ENCODE results near the gene NR2C1. TPM values are rescaled to one million over a fixed set of nuclear protein-coding genes. Genes with fewer than 3 reads are reported as not detected.
"Not testable (repeated sequence)": the region's sequence is repeated elsewhere in the genome, so short reads cannot be mapped to it uniquely, and the experiment has no call there.

The NR2C1 gene
- total RNA-seq, 4 donors from 2014 or later: 11.3 to 61.9 (median 25.7) TPM

GRCh38 chr12:94988471-94988870 is 84.9 kb downstream of the NR2C1 start:
- no peak for DNase-seq (ENCODE audit: low spot score in 2 of 2)
- no peak for TF ChIP-seq CTCF (IDR thresholded peaks at IDR 0.05)
- TF ChIP-seq POLR2A (IDR thresholded peaks at IDR 0.05): no peak
- WGBS, 2 donors: 69 to 79% methylated on average over 6 of the region's 6 CpGs
- no peak overlapping the region for H3K4me3 ChIP-seq (ENCODE audit: low read depth, poor library complexity, severe bottlenecking)
- intact Hi-C loops (cut with DNase I; ENCODE audit: low total_unique reads): no loop called here

- no peak overlapping the region for H3K4me3 ChIP-seq (ENCODE audit: low read depth, poor library complexity, severe bottlenecking)
- DNase-seq (ENCODE audit: low spot score in 2 of 2): no peak
- intact Hi-C loops (cut with DNase I; ENCODE audit: low total_unique reads): no loop called here
- TF ChIP-seq POLR2A (IDR thresholded peaks at IDR 0.05) (no peak), CTCF (IDR thresholded peaks at IDR 0.05) (no peak)
- WGBS, 2 donors: 60 to 61% methylated on average over 2 of the region's 2 CpGs
These were observed 85.6 kb downstream of the NR2C1 start for GRCh38 chr12:94987801-94988200.

- no peak for TF ChIP-seq CTCF (IDR thresholded peaks at IDR 0.05)
- TF ChIP-seq POLR2A (IDR thresholded peaks at IDR 0.05): no peak
- intact Hi-C loops (cut with DNase I; ENCODE audit: low total_unique reads): no loop called here
- 93 to 98% methylated on average over 8 of the region's 8 CpGs for WGBS, 2 donors
- DNase-seq (ENCODE audit: low spot score in 2 of 2): no peak
- H3K4me3 ChIP-seq (ENCODE audit: low read depth, poor library complexity, severe bottlenecking): no peak overlapping the region
These were observed 86.2 kb downstream of the NR2C1 start for GRCh38 chr12:94987076-94987669.

GRCh38 chr12:94985099-94985498 is 88.3 kb downstream of the NR2C1 start:
- 82 to 83% methylated on average over 9 of the region's 9 CpGs for WGBS, 2 donors
- DNase-seq (ENCODE audit: low spot score in 2 of 2); intact Hi-C loops (cut with DNase I; ENCODE audit: low total_unique reads); H3K4me3 ChIP-seq (ENCODE audit: low read depth, poor library complexity, severe bottlenecking): not testable (repeated sequence)

- TF ChIP-seq CTCF (IDR thresholded peaks at IDR 0.05) (no peak), POLR2A (IDR thresholded peaks at IDR 0.05) (no peak)
- H3K4me3 ChIP-seq (ENCODE audit: low read depth, poor library complexity, severe bottlenecking): no peak overlapping the region
- DNase-seq (ENCODE audit: low spot score in 2 of 2): no peak
- intact Hi-C loops (cut with DNase I; ENCODE audit: low total_unique reads): no loop called here
- 96% methylated on average over 2 of the region's 2 CpGs for WGBS, 2 donors
These were observed 90.1 kb downstream of the NR2C1 start for GRCh38 chr12:94983321-94983720.

- intact Hi-C loops (cut with DNase I; ENCODE audit: low total_unique reads): no loop called here
- H3K4me3 ChIP-seq (ENCODE audit: low read depth, poor library complexity, severe bottlenecking): no peak overlapping the region
- TF ChIP-seq CTCF (IDR thresholded peaks at IDR 0.05): no peak
- no peak for TF ChIP-seq POLR2A (IDR thresholded peaks at IDR 0.05)
- DNase-seq (ENCODE audit: low spot score in 2 of 2): no peak
- WGBS, 2 donors: 81% methylated on average over 7 of the region's 7 CpGs
These were observed 91.0 kb downstream of the NR2C1 start for GRCh38 chr12:94982456-94982855.

Data from lower leg skin (tissue), 4 donors.